Measurements from ENCODE around the gene COG8.

Gene COG8

DNA sequence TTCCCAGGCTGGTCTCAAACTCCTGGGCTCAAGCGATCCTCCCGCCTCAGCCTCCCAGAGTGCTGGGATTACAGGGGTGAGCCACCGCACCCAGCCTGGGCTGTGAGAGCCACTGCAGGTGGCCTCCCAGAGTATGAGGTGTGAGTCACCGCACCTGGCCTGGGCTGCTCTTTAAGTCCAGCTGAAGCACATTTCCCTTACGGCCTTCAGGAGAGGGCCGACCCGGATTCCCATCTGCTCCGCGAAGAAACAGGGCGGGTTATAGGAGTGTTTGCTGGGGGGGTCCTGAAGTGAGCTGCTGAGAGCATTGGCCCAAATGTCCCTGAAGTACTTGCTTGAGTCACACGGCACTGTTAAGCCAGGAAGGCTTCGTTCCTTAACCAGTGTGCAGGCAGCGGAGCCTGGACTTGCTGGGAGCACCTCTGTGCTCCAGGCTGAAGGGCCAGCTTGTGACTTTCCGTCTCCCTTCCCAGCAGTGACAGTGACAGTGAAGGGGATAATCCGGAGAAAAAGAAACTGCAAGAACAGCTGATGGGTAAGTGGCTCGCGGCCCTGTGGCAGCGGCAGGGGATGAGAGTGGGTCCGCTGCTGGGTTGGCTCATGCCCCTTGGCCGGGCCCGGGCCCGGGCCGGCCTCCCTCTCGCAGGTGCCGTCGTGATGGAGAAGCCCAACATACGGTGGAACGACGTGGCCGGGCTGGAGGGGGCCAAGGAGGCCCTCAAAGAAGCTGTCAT lies 21.0 kb downstream of the COG8 start:
- in situ Hi-C loops (cut with HindIII; ENCODE audit: low sequenced_read_pairs): no loop called here

DNA sequence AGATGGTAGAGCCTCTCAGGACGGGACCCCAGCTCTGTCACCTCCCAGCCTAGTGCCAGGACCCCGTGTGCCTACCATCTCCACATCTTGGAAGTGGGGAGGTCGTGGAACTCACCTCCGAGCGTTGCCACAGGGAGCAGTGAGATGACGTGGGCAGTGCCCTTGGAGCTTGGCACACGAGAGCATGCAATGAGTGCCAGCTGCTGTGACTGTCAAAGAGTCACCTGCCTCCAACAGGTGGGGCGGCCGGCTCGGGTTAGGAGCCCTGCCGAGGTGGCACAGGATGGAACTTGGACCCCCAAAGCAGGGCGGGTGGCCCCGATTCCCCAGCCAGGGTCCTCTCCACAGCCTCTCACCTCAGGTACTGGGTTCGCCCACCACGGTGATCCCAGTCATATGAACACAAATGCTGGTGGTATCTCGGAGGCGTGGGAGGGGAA lies 22.7 kb downstream of the COG8 start:
- TF ChIP-seq, protein P1, sequence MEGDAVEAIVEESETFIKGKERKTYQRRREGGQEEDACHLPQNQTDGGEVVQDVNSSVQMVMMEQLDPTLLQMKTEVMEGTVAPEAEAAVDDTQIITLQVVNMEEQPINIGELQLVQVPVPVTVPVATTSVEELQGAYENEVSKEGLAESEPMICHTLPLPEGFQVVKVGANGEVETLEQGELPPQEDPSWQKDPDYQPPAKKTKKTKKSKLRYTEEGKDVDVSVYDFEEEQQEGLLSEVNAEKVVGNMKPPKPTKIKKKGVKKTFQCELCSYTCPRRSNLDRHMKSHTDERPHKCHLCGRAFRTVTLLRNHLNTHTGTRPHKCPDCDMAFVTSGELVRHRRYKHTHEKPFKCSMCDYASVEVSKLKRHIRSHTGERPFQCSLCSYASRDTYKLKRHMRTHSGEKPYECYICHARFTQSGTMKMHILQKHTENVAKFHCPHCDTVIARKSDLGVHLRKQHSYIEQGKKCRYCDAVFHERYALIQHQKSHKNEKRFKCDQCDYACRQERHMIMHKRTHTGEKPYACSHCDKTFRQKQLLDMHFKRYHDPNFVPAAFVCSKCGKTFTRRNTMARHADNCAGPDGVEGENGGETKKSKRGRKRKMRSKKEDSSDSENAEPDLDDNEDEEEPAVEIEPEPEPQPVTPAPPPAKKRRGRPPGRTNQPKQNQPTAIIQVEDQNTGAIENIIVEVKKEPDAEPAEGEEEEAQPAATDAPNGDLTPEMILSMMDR (IDR thresholded peaks at IDR 0.05; ENCODE audit: low read depth, low read length): no peak
- DNase-seq (ENCODE audit: low read depth, low spot score): no peak
- no peak overlapping the region for H3K4me3 ChIP-seq (ENCODE audit: low read depth, low read length)
- in situ Hi-C loops (cut with HindIII; ENCODE audit: low sequenced_read_pairs): no loop called here

More for the DNA sequence above, 21.0 kb downstream of the COG8 start:
- no peak for DNase-seq (ENCODE audit: low read depth, low spot score)
- TF ChIP-seq, protein P1 (IDR thresholded peaks at IDR 0.05; ENCODE audit: low read depth, low read length): no peak
- no peak overlapping the region for H3K4me3 ChIP-seq (ENCODE audit: low read depth, low read length)

DNA sequence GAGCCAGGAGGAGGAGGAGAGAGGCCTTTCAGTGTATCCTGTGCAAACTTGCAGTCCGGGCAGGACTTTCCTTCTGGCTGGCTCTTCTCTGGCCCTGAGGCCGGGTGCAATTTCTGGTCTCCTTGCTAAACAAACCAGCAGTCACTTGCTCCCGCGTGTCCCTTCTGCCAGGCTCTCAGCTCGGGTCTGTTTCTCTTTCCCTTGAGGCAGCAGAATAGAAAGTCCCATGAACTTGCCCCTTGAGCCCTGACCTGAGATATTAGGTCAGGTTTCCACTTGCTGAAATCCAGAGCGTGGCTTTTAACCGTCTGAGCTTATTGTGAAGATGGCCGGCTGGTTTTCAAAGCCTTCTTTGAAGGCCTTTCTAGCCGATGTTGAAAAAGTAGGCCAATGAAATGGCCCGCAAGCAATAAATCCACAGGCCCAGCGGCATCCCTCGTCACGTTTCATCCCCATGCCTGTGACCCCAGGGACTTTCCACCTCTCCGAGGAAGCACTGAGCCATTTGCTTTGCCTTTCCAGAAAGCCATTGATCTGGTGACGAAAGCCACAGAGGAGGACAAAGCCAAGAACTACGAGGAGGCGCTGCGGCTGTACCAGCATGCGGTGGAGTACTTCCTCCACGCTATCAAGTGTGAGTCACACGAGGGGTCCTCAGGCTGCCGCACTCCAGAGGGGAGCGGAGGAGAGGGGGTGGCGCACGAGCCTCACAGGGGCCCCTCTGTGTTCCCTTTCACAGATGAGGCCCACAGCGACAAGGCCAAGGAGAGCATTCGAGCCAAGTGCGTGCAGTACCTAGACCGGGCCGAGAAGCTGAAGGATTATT lies 23.7 kb downstream of the COG8 start:
- no peak overlapping the region for H3K4me3 ChIP-seq (ENCODE audit: low read depth, low read length)
- DNase-seq (ENCODE audit: low read depth, low spot score): peak; percentile 17
- in situ Hi-C loops (cut with HindIII; ENCODE audit: low sequenced_read_pairs): no loop called here
- TF ChIP-seq, protein P1 (IDR thresholded peaks at IDR 0.05; ENCODE audit: low read depth, low read length): no peak

DNA sequence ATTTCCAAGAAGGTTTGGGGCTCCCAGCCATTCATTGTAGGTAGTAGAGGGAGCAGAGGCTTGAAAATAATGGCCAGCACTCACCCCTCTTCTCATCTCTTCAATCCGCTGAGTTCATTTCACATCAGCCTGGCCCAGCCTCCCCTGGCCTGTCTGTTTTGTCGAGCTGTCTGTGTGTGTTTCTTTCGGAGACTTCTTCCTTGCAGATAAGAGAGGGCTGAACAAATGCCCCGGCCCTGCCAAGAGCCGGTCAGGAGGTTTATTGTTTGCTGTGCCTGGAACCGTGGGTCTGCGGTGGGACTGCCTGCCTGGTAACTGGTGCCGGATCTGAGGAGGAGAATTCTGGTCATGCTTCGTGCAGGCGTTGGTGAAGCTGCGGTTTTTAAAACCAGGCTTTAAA lies 24.8 kb downstream of the COG8 start:
- no peak overlapping the region for H3K4me3 ChIP-seq (ENCODE audit: low read depth, low read length)
- TF ChIP-seq, protein P1 (IDR thresholded peaks at IDR 0.05; ENCODE audit: low read depth, low read length): no peak
- no peak for DNase-seq (ENCODE audit: low read depth, low spot score)
- in situ Hi-C loops (cut with HindIII; ENCODE audit: low sequenced_read_pairs): no loop called here

DNA sequence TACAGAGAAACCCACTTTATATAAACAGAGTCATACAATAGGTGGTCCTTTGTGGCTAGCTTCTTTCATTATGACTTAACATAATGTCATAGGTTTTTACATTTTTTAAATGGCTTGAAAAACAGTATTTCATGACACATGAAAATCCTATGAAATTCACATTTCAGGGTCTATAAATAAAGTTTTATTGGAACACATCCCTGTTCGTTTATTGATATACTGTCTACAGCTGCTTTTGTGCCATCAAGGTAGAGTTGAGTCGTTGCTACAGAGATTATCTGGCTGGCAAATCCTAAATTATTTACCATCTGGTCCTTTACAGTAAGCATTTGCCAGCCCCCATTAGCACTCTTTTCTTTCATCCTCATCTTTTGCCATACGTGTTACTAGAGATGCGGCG lies 25.9 kb downstream of the COG8 start:
- TF ChIP-seq, protein P1 (IDR thresholded peaks at IDR 0.05; ENCODE audit: low read depth, low read length): no peak
- DNase-seq (ENCODE audit: low read depth, low spot score): no peak
- no peak overlapping the region for H3K4me3 ChIP-seq (ENCODE audit: low read depth, low read length)
- in situ Hi-C loops (cut with HindIII; ENCODE audit: low sequenced_read_pairs): no loop called here

DNA sequence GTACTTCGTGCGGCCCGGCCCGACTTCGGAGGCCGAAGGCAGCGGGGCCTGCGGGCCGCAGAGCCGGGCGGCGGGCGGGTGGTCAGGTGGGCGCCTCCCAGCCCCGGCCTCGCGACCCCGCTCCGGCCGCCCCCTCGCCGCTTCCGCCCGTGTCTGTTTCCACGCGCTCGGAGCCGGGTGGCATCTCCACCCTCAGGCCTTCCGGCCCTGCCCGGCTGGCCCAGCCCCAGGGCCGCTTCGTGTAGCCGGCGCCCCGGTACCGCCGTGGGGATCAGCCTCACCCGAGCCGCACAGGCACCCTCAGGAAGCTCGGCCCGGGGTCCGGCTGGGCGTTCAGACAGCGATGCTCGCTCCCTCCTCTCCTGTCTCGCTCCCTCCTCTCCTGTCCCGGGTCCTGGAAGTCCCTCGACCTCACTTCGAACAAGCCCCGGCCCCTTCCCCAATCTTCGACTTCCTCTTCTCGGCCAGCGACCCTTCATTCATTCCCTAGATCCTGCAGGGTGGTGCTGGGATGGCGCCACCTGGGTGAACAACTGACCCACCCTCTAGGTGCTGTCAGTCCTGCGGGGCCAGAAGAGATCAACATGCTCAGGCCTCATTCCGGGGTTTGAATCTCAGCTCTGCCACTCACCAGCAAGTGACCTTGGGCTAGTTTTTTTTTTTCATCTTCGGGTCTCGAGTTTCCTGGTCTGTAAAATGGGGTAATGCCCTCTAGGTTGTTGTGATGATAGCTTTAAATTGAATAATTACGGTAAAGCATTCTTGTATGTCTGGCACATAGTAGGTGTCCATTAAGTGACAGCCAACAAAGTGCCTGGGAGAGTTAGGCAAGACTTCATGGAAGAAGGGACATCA lies 27.6 kb downstream of the COG8 start:
- H3K4me3 ChIP-seq (ENCODE audit: low read depth, low read length): peak overlapping the region; percentile 84
- TF ChIP-seq, protein P1 (IDR thresholded peaks at IDR 0.05; ENCODE audit: low read depth, low read length): peak; percentile 14
- DNase-seq (ENCODE audit: low read depth, low spot score): peak; percentile 27
- in situ Hi-C loops (cut with HindIII; ENCODE audit: low sequenced_read_pairs): no loop called here
